Measurements from ENCODE around the gene ZNF740. TPM values are rescaled to one million over a fixed set of nuclear protein-coding genes. Genes with fewer than 3 reads are reported as not detected.

Gene ZNF740
- total RNA-seq, 1 donor from 2014 or later: 16.7 TPM

DNA sequence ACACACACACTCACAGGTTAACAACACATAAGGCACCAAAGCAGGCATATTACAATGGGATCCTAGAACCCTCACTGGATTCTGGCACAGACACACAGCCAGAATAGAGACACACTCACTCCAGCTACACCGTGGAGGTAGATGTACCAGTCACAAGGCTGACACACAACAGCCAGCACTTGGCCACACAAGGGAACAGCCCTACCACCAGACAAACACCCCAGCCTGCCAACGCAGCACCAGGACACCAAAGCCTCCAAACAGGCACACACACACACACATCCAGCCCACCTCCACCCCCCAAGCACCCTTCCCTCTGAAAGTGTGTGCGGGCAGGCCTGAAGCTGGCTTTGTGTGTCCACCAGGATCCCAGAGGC, 37.4 kb downstream of the ZNF740 start:
- Histone ChIP-seq H3K27me3 (ENCODE audit: control insufficient read depth in 3 of 3, insufficient read depth in 3 of 3, low read length in 3 of 3) (no peaks in the 10 kb centered on the region), H3K4me1 (ENCODE audit: control insufficient read depth in 3 of 3, insufficient read depth in 3 of 3, low read length in 3 of 3) (peaks cover 67 to 78% (median 70%) of the 10 kb centered on the region in 3 donors), H3K36me3 (ENCODE audit: control insufficient read depth in 3 of 3, insufficient read depth in 3 of 3, low read length in 3 of 3) (peaks cover 9 to 23% (median 17%) of the 10 kb centered on the region in 3 donors), H3K27ac (ENCODE audit: low read depth, low read length) (peak overlapping the region; percentile 56), H3K4me3 (ENCODE audit: low read length in 3 of 3) (peak overlapping the region; percentile 52 to 58 (median 55)), H3K9ac (ENCODE audit: low read depth in 1 of 3, low read length in 3 of 3) (peak overlapping the region in 1 of 3 donors; percentile 66), H3K9me3 (ENCODE audit: control insufficient read depth in 3 of 3, low read length in 3 of 3) (no peaks in the 10 kb centered on the region)

DNA sequence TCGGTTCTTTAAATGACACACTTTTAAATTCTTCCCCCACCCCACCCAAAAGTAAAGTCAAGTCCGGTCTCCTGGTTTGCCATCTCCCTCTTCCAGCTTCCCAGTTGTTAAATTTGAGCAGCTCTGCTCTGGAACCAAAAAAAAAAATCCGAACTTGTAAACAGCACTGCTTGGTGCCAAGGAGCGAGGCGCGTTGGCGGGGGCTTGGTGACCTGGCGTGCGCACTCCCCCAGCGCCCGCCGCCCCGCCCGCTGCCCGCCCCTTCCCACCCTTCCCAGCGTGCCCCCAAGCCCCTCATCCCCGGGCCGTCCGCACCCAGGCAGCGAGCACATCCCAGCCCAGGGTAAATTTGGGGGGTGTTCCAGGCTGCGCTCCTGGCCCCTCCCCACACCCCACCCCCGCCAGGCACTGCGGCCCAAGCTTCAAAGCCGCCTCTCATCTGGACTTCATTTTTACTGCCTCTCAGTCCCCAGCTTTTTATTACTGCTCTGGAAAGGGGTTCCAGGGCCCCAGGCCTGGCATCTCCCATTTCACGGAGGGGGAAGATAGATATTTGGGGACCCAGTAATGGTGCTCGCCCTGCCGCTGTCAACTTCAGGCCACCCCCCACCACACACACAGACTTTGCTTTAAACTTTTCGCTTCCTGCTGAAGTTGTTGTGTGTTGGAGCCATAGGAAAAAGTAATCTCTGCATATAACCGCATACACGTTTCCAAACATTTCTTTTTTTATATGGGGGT, 38.2 kb downstream of the ZNF740 start:
- Histone ChIP-seq H3K9ac (ENCODE audit: low read depth in 1 of 3, low read length in 3 of 3) (peak overlapping the region; percentile 34 to 83 (median 69)), H3K27ac (ENCODE audit: low read depth, low read length) (peak overlapping the region; percentile 56), H3K9me3 (ENCODE audit: control insufficient read depth in 3 of 3, low read length in 3 of 3) (no peaks in the 10 kb centered on the region), H3K27me3 (ENCODE audit: control insufficient read depth in 3 of 3, insufficient read depth in 3 of 3, low read length in 3 of 3) (no peaks in the 10 kb centered on the region), H3K4me1 (ENCODE audit: control insufficient read depth in 3 of 3, insufficient read depth in 3 of 3, low read length in 3 of 3) (peaks cover 68 to 78% (median 73%) of the 10 kb centered on the region in 3 donors), H3K36me3 (ENCODE audit: control insufficient read depth in 3 of 3, insufficient read depth in 3 of 3, low read length in 3 of 3) (peaks cover 8 to 15% (median 10%) of the 10 kb centered on the region in 3 donors), H3K4me3 (ENCODE audit: low read length in 3 of 3) (peak overlapping the region; percentile 77 to 94 (median 94))

GRCh38 chr12:53219292-53219955, 38.9 kb downstream of the ZNF740 start:
- peaks cover 70 to 77% (median 70%) of the 10 kb centered on the region in 3 donors for H3K4me1 ChIP-seq (ENCODE audit: control insufficient read depth in 3 of 3, insufficient read depth in 3 of 3, low read length in 3 of 3)
- peaks cover 3 to 9% (median 4%) of the 10 kb centered on the region in 3 donors for H3K36me3 ChIP-seq (ENCODE audit: control insufficient read depth in 3 of 3, insufficient read depth in 3 of 3, low read length in 3 of 3)
- H3K27ac ChIP-seq (ENCODE audit: low read depth, low read length): peak overlapping the region; percentile 56
- peak overlapping the region; percentile 34 to 83 (median 69) for H3K9ac ChIP-seq (ENCODE audit: low read depth in 1 of 3, low read length in 3 of 3)
- H3K9me3 ChIP-seq (ENCODE audit: control insufficient read depth in 3 of 3, low read length in 3 of 3): no peaks in the 10 kb centered on the region
- no peaks in the 10 kb centered on the region for H3K27me3 ChIP-seq (ENCODE audit: control insufficient read depth in 3 of 3, insufficient read depth in 3 of 3, low read length in 3 of 3)
- peak overlapping the region; percentile 77 to 94 (median 94) for H3K4me3 ChIP-seq (ENCODE audit: low read length in 3 of 3)

DNA sequence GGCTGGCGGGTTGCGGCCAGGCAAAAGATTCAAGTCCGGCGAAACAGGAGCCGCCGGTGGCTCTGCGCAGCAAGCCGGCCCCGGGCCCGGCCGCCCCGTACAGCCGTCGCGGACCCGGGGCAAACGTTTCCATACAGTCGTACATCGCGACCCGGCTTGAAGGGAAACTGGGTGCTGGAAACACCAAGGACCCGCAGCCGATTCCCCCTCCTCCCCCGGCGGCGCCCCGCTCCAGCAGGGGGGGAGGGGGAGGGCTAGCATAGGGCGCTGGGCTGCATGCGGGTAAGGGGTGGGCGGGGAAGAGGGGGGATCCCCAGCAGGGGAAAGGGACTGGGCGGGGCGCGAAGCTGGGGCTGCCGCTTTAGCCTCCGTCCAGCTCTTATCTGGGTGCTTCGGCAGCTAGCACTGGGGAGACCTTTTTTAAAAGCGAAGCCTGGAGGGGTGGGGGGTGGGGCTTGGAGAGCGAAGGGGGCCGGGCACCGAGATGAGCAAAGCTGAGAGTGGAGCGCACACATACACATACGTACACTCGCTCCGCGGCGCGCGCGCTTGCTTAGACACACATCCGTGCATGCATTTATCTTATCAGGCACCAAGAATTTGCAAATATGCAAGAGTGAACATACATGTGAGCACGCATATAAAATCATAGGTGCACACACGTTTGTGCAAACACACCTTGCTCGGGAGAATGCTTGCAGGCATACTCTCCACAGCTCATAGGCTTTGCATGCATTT, 39.6 kb downstream of the ZNF740 start:
- peaks cover 0 to 3% (median under 1%) of the 10 kb centered on the region in 3 donors for H3K36me3 ChIP-seq (ENCODE audit: control insufficient read depth in 3 of 3, insufficient read depth in 3 of 3, low read length in 3 of 3)
- H3K4me3 ChIP-seq (ENCODE audit: low read length in 3 of 3): peak overlapping the region; percentile 77 to 97 (median 94)
- peaks cover 66 to 77% (median 70%) of the 10 kb centered on the region in 3 donors for H3K4me1 ChIP-seq (ENCODE audit: control insufficient read depth in 3 of 3, insufficient read depth in 3 of 3, low read length in 3 of 3)
- peak overlapping the region; percentile 98 for H3K27ac ChIP-seq (ENCODE audit: low read depth, low read length)
- H3K9ac ChIP-seq (ENCODE audit: low read depth in 1 of 3, low read length in 3 of 3): peak overlapping the region; percentile 69 to 96 (median 79)
- H3K9me3 ChIP-seq (ENCODE audit: control insufficient read depth in 3 of 3, low read length in 3 of 3): no peaks in the 10 kb centered on the region
- no peaks in the 10 kb centered on the region for H3K27me3 ChIP-seq (ENCODE audit: control insufficient read depth in 3 of 3, insufficient read depth in 3 of 3, low read length in 3 of 3)

DNA sequence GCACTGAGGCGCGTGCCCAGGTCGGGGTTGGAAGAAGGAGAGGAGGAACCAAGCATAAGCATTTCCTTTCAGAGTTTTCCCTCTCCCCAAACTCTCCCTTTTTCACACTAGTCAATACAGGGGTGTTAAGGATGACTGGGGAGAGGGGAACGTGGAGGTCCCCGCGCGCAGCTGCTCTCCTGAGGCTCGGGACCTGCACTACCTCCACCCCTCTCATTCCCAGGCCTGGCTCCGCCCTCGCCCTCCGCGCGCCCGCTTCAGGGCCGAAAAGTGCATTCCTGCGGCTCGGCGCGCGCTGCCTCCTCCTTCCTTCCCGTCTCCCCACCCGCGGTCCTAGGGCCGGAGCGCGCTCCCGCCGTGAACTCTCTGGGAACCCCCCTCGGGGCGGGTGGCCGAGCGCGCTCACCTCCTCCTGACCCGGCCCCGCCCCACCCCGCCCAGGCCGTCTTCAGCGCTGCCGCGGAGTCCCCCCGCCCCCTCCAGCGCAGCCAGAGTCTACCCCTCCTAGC, 40.2 kb downstream of the ZNF740 start:
- Histone ChIP-seq H3K36me3 (ENCODE audit: control insufficient read depth in 3 of 3, insufficient read depth in 3 of 3, low read length in 3 of 3) (no peaks in the 10 kb centered on the region), H3K27ac (ENCODE audit: low read depth, low read length) (peak overlapping the region; percentile 98), H3K27me3 (ENCODE audit: control insufficient read depth in 3 of 3, insufficient read depth in 3 of 3, low read length in 3 of 3) (no peaks in the 10 kb centered on the region), H3K4me3 (ENCODE audit: low read length in 3 of 3) (peak overlapping the region; percentile 77 to 97 (median 94)), H3K4me1 (ENCODE audit: control insufficient read depth in 3 of 3, insufficient read depth in 3 of 3, low read length in 3 of 3) (peaks cover 60 to 73% (median 64%) of the 10 kb centered on the region in 3 donors), H3K9me3 (ENCODE audit: control insufficient read depth in 3 of 3, low read length in 3 of 3) (no peaks in the 10 kb centered on the region), H3K9ac (ENCODE audit: low read depth in 1 of 3, low read length in 3 of 3) (peak overlapping the region; percentile 90 to 96 (median 96))

DNA sequence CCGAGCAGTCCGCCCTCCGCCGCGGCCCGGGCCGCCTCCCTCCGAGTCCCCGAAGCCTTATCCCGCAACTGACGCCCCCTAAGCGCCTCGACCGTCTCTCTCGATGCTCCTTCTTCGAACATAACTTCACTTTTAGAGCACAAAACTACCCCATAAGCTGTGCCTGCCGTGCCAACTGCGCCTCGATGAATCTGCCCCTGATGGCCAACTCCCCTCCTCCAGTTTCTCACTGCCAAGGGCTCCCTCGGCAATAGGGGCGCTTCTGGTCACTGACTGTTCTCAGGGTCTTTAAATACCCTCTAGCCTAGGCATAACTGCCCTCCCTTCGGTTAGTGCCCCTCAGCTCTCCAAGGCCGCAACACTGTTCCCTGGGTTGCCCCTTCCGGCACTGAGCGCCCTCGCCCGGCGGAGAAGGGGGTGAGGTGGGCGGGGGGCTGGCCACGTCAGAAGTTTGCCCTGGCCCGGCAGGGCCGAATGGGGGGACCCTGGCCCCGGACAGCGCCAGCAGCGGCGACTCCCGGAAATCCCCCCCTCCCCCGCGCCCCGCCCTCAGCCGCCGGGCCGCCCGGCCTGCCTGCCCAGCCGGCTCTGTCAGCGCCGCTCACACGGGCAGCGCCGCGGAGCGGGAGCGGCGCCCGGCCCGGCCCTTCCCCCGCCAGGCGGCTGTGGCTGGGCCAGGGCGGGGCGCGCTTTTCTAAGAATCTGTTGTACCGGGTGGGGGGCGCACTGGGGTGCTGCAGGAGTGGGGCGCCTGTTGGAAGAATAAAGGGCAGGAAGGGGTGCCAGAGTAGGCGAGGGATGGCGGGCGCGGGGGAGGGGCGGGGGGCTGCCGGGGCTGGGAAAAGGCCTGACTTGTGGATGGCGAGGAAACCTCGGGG, 40.9 kb downstream of the ZNF740 start:
- Histone ChIP-seq H3K4me3 (ENCODE audit: low read length in 3 of 3) (peak overlapping the region; percentile 77 to 97 (median 94)), H3K9me3 (ENCODE audit: control insufficient read depth in 3 of 3, low read length in 3 of 3) (no peaks in the 10 kb centered on the region), H3K27me3 (ENCODE audit: control insufficient read depth in 3 of 3, insufficient read depth in 3 of 3, low read length in 3 of 3) (no peaks in the 10 kb centered on the region), H3K4me1 (ENCODE audit: control insufficient read depth in 3 of 3, insufficient read depth in 3 of 3, low read length in 3 of 3) (peaks cover 53 to 67% (median 59%) of the 10 kb centered on the region in 3 donors), H3K36me3 (ENCODE audit: control insufficient read depth in 3 of 3, insufficient read depth in 3 of 3, low read length in 3 of 3) (no peaks in the 10 kb centered on the region), H3K9ac (ENCODE audit: low read depth in 1 of 3, low read length in 3 of 3) (peak overlapping the region; percentile 90 to 96 (median 96)), H3K27ac (ENCODE audit: low read depth, low read length) (peak overlapping the region; percentile 98)

GRCh38 chr12:53222170-53222721, 41.7 kb downstream of the ZNF740 start:
- H3K9ac ChIP-seq (ENCODE audit: low read depth in 1 of 3, low read length in 3 of 3): peak overlapping the region in 1 of 3 donors; percentile 62
- no peaks in the 10 kb centered on the region for H3K27me3 ChIP-seq (ENCODE audit: control insufficient read depth in 3 of 3, insufficient read depth in 3 of 3, low read length in 3 of 3)

GRCh38 chr12:53222806-53223261, 42.3 kb downstream of the ZNF740 start:
- peaks cover 41 to 53% (median 46%) of the 10 kb centered on the region in 3 donors for H3K4me1 ChIP-seq (ENCODE audit: control insufficient read depth in 3 of 3, insufficient read depth in 3 of 3, low read length in 3 of 3)
- H3K27me3 ChIP-seq (ENCODE audit: control insufficient read depth in 3 of 3, insufficient read depth in 3 of 3, low read length in 3 of 3): no peaks in the 10 kb centered on the region
- H3K9ac ChIP-seq (ENCODE audit: low read depth in 1 of 3, low read length in 3 of 3): peak overlapping the region in 1 of 3 donors; percentile 33
- H3K36me3 ChIP-seq (ENCODE audit: control insufficient read depth in 3 of 3, insufficient read depth in 3 of 3, low read length in 3 of 3): no peaks in the 10 kb centered on the region
- peak overlapping the region; percentile 7 for H3K27ac ChIP-seq (ENCODE audit: low read depth, low read length)
- no peak overlapping the region for H3K4me3 ChIP-seq (ENCODE audit: low read length in 3 of 3)
- no peaks in the 10 kb centered on the region for H3K9me3 ChIP-seq (ENCODE audit: control insufficient read depth in 3 of 3, low read length in 3 of 3)

More at GRCh38 chr12:53222170-53222721, 41.7 kb downstream of the ZNF740 start:
- no peaks in the 10 kb centered on the region for H3K9me3 ChIP-seq (ENCODE audit: control insufficient read depth in 3 of 3, low read length in 3 of 3)
- H3K4me1 ChIP-seq (ENCODE audit: control insufficient read depth in 3 of 3, insufficient read depth in 3 of 3, low read length in 3 of 3): peaks cover 46 to 59% (median 51%) of the 10 kb centered on the region in 3 donors
- no peaks in the 10 kb centered on the region for H3K36me3 ChIP-seq (ENCODE audit: control insufficient read depth in 3 of 3, insufficient read depth in 3 of 3, low read length in 3 of 3)
- H3K27ac ChIP-seq (ENCODE audit: low read depth, low read length): peak overlapping the region; percentile 98
- peak overlapping the region; percentile 45 to 77 (median 60) for H3K4me3 ChIP-seq (ENCODE audit: low read length in 3 of 3)
